Right cardiac atrium (tissue), 5 donors: Measurements from ENCODE around the gene NDST1. TPM values are rescaled to one million over a fixed set of nuclear protein-coding genes. Genes with fewer than 3 reads are reported as not detected.
A peak's percentile ranks its signal among the peaks of the same experiment; 100 is the strongest.

Experiments
- ATAC-seq, 2 donors: fragments of 200-7000 bp; cut with Tn5 transposase; one replicate each; pipeline versions ENCODE4 v1.8.0 to v1.9.1; 2020; ENCODE audit warnings: moderate library complexity in 2 of 2, mild to moderate bottlenecking in 1 of 2
- DNase-seq, 3 donors: peaks; one replicate each; pipeline ENCODE4 v3.0.0-alpha.2; 2020
- H3K27ac ChIP-seq: one replicate; pipeline ENCODE4 v1.5.1; 2013; ENCODE audit warnings: mild to moderate bottlenecking, low read length, control low read depth, moderate library complexity
- H3K27me3 ChIP-seq: one replicate; pipeline ENCODE4 v1.6.1; 2013; ENCODE audit not compliant: control insufficient read depth, insufficient read depth
- H3K4me1 ChIP-seq: one replicate; pipeline ENCODE4 v1.6.1; 2013; ENCODE audit warnings: low read length; ENCODE audit not compliant: control insufficient read depth, insufficient read depth
- H3K4me3 ChIP-seq: one replicate; pipeline ENCODE4 v1.5.1; 2013; ENCODE audit warnings: low read length, control low read depth
- H3K9me3 ChIP-seq: one replicate; pipeline ENCODE4 v1.6.1; 2013; ENCODE audit warnings: low read length; ENCODE audit not compliant: control insufficient read depth
- WGBS: extraction: QIAGEN DNeasy Blood & Tissue Kit; methylation state at CpG from one replicate; pipeline ENCODE4 v1.1.7; 2013; 5-methylcytosine and 5-hydroxymethylcytosine counted together
- intact Hi-C, 4 donors: fragments of 100-400 bp; cut with DNase I; formaldehyde crosslinking; loops; one replicate each; pipeline versions ENCODE4 v1.11.0 to v1.14.0; 2022 to 2023
- polyA plus RNA-seq: library from polyadenylated mRNA; stranded (reverse); fragments of 200-250 nt; gene quantifications from one replicate; pipeline ENCODE4 v1.2.3, GENCODE V29; 2013
- total RNA-seq, 4 donors: library from RNA; stranded (reverse); fragmentation: NEBNext Ultra II Directional; extraction: Animal tissue kit (Norgen Biotek cat#: 25700); gene quantifications; one replicate each; pipeline ENCODE4 v1.2.1, GENCODE V29; 2021
- donor health status: healthy with polysubstance abuse.
- donor health status: DM: no; HTN: yes; CAD: no.
- donor health status: DM: no; HTN: no; CAD: no.
- donor health status: DM: no; HTN: yes; CAD: no; lungs with severe emphysema.
- donor health status: DM: yes; HTN: yes; CAD: no.

NDST1 gene
- total and polyA plus RNA-seq, 5 donors, result 45.9 to 67.8 (median 54.9) TPM

DNA sequence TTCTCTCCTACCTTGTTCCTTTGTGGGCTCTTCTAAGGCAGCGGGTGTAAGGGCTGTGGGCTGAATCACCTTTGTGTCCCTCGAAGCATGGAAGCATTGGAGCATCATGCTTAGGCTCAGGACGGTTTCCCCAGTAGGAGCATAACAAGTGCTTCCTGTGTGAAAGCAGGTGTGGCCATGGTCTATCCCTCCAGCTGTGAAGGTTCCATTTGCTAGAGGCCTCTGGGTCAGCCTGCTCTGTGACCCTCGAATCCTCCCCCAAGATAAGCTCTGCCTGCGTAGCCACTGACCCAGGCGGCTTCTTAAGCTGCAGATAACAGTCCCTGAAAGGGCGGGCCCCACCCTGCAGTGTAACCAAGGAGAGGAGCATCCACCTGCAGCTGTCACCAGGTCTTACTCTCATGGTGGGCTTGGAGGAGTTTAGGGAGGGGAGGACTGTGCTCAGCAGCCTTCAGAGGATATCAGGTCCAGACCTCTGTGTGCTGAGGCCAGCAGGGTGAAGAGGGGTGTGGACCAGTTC, 8.4 kb upstream of the NDST1 start:
- peaks cover 69% of the 10 kb centered on the region for H3K4me1 ChIP-seq
- peak in 2 of 3 donors; percentile 26 to 49 for DNase-seq
- peak overlapping the region; percentile 88 for H3K27ac ChIP-seq
- no peak for ATAC-seq
- H3K9me3 ChIP-seq, result no peaks in the 10 kb centered on the region
- no peak overlapping the region for H3K4me3 ChIP-seq
- H3K27me3 ChIP-seq, result no peaks in the 10 kb centered on the region
- 51% methylated on average over 7 of the region's 7 CpGs for WGBS
- intact Hi-C loops, result no loop called here

DNA sequence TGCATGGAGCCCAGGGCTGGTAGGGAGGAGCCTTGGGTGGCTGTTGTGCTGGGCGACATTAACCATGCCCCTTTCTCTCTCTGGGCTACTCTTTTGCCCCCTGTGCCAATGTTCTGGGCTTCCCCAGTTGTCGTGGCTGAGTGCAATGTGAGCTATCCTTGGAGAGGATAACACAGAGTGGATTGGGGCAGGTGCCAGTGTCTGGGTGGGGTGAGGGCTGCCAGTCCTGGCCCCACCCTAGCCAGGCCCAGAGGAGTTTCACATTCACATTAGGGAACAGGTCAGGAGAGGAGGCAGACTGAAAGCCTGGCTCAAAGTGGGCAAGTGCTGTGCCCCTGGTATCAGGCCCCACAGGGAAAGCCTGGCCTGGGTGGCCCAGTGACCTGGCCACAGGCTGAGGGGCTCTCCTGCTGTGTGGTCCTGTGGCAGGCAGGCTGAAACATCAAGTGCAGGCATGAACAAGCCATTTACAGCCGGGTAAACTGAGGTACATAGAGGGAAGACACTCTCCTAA, 7.5 kb upstream of the NDST1 start:
- no peaks in the 10 kb centered on the region for H3K27me3 ChIP-seq
- intact Hi-C loops, result no loop called here
- ATAC-seq (peak in 1 of 2 donors; percentile 49), DNase-seq (peak in 2 of 3 donors; percentile 79 to 80)
- no peaks in the 10 kb centered on the region for H3K9me3 ChIP-seq
- H3K4me1 ChIP-seq, result peaks cover 77% of the 10 kb centered on the region
- H3K4me3 ChIP-seq, result no peak overlapping the region
- H3K27ac ChIP-seq, result peak overlapping the region; percentile 88
- WGBS, result 53% methylated on average over 3 of the region's 3 CpGs

DNA sequence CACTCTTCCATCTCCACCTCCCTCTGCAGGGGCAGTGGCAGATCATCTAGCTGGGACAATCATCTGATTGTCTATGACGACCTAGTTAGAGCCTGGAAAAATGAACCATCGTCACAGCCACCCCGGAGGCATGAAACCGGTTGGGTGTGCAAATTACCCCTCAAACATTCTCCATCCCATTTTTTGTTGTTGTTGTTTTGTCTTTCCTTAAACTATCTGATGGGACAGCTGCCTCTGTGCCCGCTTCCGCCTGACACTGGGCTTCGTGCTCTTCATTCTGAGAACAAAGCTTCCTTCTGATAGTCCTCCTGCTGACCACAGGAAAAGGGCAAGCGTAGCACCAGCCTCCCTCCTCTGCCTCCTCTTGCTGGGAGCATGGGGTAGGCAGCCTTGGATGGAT, 7.0 kb upstream of the NDST1 start:
- ATAC-seq, result no peak
- Histone ChIP-seq H3K27ac (peak overlapping the region; percentile 88), H3K9me3 (no peaks in the 10 kb centered on the region), H3K4me1 (peaks cover 82% of the 10 kb centered on the region), H3K27me3 (no peaks in the 10 kb centered on the region), H3K4me3 (no peak overlapping the region)
- peak in 1 of 3 donors; percentile 39 for DNase-seq
- intact Hi-C loops, result no loop called here
- WGBS, result 51% methylated on average over 8 of the region's 8 CpGs

DNA sequence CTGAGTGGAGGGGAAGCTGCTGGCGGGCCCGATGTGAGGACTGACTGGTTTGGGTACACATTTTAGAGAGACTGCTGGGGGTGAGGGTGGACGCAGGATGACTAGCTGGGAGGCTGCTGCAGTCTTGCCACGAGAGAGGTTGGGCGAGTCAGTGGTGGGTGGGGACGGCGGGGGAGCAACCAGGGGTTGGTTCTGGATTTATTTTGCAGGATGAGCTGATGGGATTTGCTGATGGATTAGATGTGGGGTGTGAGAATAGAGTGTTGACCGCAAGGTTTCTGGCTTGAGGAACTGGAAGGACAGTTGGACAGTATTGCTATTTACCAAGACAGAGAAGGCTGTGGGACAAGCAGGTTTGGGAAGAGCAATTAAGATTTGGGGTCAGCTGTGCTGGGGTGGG, 5.8 kb upstream of the NDST1 start:
- H3K9me3 ChIP-seq, result no peaks in the 10 kb centered on the region
- H3K27me3 ChIP-seq, result no peaks in the 10 kb centered on the region
- no peak overlapping the region for H3K4me3 ChIP-seq
- DNase-seq, result peak in 1 of 3 donors; percentile 22
- WGBS, result 68% methylated on average over 8 of the region's 8 CpGs
- ATAC-seq, result no peak
- peak overlapping the region; percentile 11 for H3K27ac ChIP-seq
- intact Hi-C loops, result no loop called here
- H3K4me1 ChIP-seq, result peaks cover 83% of the 10 kb centered on the region

DNA sequence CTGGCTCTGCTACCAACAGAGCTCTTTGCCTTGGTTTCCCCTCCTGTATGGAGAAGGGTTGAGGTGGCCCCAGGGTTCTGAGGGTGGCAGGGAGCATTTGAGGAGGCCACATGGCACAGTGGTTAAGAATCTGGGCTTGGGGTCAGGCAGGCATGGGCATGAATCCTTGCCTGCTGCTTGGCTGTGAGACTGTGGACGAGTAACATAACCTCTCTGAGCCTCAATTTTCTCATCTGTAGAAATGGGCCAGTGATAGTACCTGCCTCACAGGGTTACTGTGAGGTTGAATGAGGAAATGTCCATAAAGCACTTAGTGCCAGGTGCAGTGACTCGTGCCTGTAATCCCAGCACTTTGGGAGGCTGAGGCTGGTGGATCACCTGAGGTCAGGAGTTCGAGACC, 5.1 kb upstream of the NDST1 start:
- WGBS, result 93% methylated on average over 3 of the region's 3 CpGs

DNA sequence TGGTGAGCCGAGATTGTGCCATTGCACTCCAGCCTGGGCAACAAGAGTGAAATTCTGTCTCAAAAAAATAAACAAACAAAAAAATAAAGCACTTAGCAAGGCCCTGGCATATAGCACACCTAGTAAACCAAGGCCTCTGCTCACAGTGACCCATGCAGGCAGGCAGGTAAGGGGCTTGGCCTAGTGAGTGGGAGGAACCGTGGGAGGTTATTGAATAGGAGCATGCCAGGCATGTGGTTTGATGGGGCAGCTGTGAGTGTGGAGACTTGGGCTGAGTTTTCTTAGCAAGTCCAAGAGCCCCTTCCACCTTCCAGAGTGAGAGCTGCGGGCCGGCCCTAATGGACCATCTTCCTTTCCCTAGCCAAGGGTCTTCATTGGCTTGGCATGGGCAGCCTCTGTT, 4.5 kb upstream of the NDST1 start:
- intact Hi-C loops, result no loop called here
- H3K27me3 ChIP-seq, result no peaks in the 10 kb centered on the region
- ATAC-seq (no peak), DNase-seq (peak in 2 of 3 donors; percentile 28)
- no peak overlapping the region for H3K4me3 ChIP-seq
- peaks cover 82% of the 10 kb centered on the region for H3K4me1 ChIP-seq
- H3K9me3 ChIP-seq, result no peaks in the 10 kb centered on the region
- 85% methylated on average over 4 of the region's 4 CpGs for WGBS
- H3K27ac ChIP-seq, result peak overlapping the region; percentile 96

More for the DNA sequence above, 5.1 kb upstream of the NDST1 start:
- intact Hi-C loops, result no loop called here
- ATAC-seq (no peak), DNase-seq (peak in 2 of 3 donors; percentile 7 to 12)
- peaks cover 81% of the 10 kb centered on the region for H3K4me1 ChIP-seq
- H3K27me3 ChIP-seq, result no peaks in the 10 kb centered on the region
- no peaks in the 10 kb centered on the region for H3K9me3 ChIP-seq
- H3K27ac ChIP-seq, result no peak overlapping the region
- H3K4me3 ChIP-seq, result no peak overlapping the region

DNA sequence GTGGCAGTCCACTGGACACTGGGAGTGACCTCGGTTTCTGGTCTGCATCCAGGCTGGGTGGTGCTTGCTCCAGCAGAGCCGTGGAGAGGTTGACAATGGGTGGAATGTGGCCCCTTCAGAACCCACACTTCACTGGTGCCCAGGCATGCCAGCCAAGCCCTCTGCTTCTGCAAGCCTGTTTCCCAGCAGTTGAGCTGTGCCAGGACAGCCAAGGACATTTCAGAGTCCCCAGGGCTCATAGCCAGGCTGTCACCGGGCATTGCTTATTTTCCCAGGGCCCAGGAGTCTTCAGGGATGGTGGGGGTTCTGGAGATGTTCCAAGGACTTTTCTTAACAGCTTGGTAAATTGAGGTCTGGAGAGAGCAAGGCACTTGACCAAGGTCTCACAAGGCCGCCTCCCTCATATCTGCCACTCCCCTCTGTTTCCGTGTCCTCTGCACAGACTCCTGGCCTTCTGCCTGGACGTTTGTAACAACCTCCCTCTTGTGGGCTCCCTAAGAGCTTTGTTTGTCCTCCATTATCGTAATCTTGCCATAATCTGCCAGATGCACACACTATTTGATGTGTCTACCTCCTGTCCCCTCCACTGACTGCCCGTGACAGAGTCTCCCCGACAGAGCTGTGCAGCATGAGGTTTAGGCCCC, 3.8 kb upstream of the NDST1 start:
- ATAC-seq, result peak; percentile 69
- peak overlapping the region; percentile 96 for H3K27ac ChIP-seq
- peaks cover 80% of the 10 kb centered on the region for H3K4me1 ChIP-seq
- H3K4me3 ChIP-seq, result no peak overlapping the region
- peak; percentile 67 to 86 (median 82) for DNase-seq
- 16% methylated on average over 9 of the region's 9 CpGs for WGBS
- no peaks in the 10 kb centered on the region for H3K27me3 ChIP-seq
- intact Hi-C loops, result no loop called here
- H3K9me3 ChIP-seq, result no peaks in the 10 kb centered on the region

DNA sequence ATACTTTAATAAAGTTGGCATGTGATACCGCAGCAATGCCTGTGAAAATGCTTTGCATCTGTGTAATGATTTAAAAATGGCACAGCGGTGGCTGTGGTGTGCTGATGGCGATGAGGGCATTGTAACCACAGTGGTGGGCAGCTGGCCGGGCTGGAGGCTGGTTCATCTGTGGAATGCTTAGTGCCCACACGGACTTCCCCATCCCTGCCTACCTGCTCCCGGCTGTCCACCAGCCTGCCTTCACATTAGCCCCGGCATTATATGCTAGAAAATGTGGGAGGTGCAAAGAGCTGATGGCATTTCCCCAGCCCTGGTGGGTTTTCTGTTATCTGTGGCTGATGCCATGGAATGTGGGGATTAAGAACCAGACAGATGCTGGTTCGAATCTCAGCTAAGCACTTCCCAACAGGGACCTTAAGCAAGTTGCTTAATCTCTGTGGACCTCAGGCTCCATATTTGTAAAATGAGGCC, 2.9 kb upstream of the NDST1 start:
- Histone ChIP-seq H3K4me3 (no peak overlapping the region), H3K9me3 (no peaks in the 10 kb centered on the region), H3K4me1 (peaks cover 73% of the 10 kb centered on the region), H3K27me3 (no peaks in the 10 kb centered on the region), H3K27ac (peak overlapping the region; percentile 96)
- intact Hi-C loops, result no loop called here
- DNase-seq (peak; percentile 9 to 49 (median 36)), ATAC-seq (no peak)
- WGBS, result 56% methylated on average over 8 of the region's 8 CpGs

DNA sequence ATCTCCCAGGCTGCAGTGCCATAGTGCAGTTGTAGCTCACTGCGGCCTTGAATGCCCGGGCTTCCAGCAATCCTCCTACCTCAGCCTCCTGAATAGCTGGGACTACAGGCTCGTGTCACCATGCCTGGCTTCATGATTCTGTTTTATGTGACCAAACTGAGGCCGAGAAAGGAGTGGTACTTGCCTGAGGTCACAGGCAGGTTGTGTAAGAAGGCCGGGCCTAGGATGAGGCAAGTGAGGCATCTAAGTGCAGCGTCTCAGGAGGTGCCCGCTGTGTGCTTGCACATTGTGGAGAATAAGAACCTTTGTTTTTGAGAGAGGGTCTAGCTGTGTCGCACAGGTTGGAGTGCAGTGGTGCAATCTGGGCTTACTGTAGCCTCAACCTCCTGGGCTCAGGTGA, 2.1 kb upstream of the NDST1 start:
- intact Hi-C loops, result no loop called here
- ATAC-seq (no peak), DNase-seq (peak; percentile 5 to 40 (median 19))
- Histone ChIP-seq H3K27me3 (no peaks in the 10 kb centered on the region), H3K27ac (peak overlapping the region; percentile 63), H3K4me3 (no peak overlapping the region), H3K9me3 (no peaks in the 10 kb centered on the region), H3K4me1 (peaks cover 73% of the 10 kb centered on the region)
- WGBS, result 92% methylated on average over 8 of the region's 8 CpGs

DNA sequence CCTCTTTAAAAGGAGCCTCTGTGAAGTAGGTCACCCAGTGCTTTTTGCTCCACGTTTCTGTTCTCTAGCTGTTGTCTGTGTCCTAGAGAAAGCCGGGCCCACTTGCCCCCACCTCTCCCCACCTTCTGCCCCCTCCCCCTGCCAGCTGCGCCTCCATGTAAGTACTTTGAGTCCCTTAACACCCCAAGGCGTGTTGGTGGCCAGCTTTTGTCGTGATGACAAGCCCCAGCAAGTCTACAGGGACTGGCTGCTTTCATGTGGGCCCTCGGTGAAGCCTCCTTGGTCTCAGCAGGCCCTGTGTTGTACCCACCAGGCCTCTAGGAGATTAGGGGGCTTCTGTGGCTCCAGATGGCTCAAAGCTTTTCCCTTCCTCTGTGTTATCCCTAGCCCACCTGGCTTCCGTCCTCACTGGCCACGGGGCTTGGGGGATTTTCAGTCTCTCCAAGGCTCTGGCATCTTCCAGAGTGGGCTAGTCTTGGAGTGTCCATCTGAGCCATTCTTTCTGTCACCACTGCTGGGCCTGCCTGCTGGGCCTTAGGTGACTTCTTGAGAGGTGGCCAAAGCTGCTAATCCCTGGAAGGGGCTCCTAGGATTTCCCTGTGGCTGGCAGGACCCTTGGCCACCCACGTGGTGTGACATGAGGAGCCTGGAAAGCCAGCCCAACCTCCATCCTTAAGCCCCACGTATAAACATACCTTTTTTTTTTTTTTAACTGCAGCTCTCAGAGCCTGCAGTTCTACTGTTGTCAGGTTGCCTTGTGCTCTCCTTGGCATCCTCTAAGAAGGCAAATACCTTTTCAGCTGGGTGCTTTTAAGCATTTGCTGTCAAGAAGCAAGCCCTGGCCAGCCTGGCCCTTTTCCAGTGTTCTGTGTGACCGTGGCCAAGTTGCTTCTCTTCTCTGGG, 1.1 kb upstream of the NDST1 start:
- ATAC-seq, result no peak
- Histone ChIP-seq H3K9me3 (no peaks in the 10 kb centered on the region), H3K27me3 (no peaks in the 10 kb centered on the region), H3K4me1 (peaks cover 74% of the 10 kb centered on the region), H3K4me3 (no peak overlapping the region), H3K27ac (peak overlapping the region; percentile 70)
- DNase-seq, result peak; percentile 30 to 69 (median 53)
- intact Hi-C loops, result no loop called here
- 40% methylated on average over 11 of the region's 11 CpGs for WGBS

DNA sequence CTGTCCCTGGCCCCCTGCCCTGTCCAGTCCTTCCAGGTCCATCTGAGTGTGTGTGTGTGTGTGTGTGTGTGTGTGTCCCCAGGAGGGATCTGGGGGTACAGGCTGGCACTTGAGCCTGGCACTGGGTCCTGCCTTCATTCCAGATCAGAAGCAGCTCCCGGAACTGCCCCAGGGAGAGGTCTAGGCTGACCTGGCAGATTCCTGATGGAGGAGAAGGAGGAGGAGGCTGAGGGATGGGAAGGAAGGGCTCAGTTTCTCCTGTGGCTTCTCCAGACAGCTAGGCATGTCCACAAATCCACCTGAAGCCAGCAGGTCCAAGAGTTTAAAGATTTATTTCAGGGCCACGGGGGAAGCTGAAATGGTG, 328 bp downstream of the NDST1 start:
- H3K4me3 ChIP-seq, result no peak overlapping the region
- 38% methylated on average over 2 of the region's 2 CpGs for WGBS
- DNase-seq (peak in 1 of 3 donors; percentile 61), ATAC-seq (no peak)
- no peaks in the 10 kb centered on the region for H3K9me3 ChIP-seq
- no peaks in the 10 kb centered on the region for H3K27me3 ChIP-seq
- intact Hi-C loops, result no loop called here
- peaks cover 70% of the 10 kb centered on the region for H3K4me1 ChIP-seq
- peak overlapping the region; percentile 70 for H3K27ac ChIP-seq
